NK-92 (cell line): Measurements from ENCODE around the gene RPS2.

Experiments
- DNase-seq: peaks from one replicate; lab custom pipeline; 2025; ENCODE audit not compliant: unreplicated experiment; lab: John Stamatoyannopoulos, UW

The RPS2 gene

DNA sequence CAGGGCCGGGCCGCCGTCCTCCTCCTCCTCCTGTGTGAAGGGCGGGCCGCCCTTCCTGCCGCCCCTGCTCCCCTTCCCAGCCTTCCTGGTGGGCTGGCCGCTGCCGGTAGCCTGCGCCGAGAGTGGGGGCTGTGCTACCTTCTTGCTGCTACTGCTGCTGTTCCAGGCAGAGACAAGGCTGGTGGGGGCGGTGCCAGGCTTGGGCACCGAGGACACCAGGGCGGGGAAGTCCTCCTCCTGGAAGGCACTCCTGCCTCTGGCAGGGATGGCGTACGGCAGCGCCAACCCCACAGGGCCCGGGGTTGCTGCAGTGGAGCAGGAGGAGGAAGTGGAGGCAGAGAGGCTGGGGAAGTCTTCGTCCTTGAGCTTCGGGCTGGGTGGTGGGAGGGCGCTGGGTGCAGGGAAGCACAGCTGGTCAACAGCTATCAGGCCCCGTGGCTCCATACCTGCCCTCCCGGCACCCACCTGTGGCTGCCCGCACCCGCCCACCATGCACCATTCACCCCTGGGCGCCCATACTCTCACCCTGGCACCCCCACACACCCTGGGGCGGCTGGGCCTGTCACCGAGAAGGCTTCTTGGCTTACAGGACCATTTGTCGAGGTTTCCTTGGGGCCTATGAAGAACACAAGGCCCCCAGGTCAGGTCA, 35.4 kb upstream of the RPS2 start:
- DNase-seq: no peak

DNA sequence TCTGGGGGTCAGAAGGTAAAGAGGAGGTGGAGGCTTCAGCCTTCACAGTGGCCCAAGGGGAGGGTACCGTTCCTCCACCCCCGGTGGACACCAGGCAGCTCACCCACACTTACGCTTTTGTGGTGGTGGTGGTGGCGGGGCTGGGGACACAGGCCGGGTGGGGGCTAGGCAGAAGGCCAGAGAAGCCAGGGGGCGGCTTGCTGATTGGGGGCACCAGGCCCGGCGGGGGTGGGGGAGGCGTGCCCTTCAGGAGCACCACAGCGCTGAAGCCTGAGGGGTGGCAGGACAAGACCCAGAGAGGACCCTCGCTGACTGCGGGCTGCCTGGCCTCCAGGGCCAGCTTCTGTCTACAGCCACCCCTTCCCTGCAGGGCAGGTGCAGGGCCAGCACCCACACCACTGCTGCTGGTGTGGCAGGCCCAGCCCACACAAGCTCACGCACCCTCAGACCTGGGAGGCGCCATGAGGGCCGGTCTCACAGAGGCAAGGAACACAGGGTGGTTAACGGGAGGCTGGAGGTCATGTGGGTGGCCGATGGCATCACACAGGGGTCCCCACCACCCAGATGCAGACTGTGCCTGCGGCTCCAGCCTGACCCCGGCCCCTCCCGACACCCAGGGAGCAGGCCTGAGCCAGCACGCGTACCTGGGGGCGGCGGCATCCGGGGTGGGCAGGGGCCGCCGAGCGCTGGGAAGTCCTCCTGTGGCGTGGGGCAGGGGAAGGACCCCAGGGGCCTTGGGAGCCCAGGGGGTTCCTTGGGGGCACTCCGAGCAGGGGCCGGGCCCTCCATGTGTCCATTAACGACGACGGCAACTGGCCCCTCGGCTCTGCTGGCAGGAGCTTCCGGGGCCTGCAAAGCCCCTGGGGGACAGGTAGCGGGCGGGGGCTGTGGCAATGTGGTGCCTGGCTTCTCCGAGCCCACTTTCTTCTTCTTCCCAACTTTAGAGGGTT, 34.5 kb upstream of the RPS2 start:
- DNase-seq: no peak

DNA sequence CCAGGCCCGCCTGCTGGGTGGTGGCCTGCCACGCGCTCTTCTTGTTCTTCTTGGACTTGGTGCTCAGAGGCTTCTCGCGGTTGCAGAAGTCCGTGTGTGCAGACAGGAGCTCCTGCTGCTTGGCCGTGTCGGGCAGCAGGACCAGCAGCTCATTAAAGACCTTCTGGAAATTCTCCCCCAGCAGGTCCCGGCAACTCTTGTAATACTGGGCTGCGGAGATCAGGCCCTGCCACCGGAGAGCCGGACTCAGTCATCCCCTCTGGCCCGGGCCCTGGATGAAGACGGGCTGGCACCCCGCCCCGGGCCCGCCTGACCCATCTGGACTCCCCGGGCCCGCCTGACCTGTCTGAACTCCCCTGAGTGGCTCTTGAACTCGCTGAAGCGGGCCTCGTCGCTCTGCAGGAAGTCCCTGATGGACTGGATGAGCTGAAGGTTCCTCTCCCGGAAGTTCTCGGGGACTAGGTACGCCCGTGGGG, 33.8 kb upstream of the RPS2 start:
- DNase-seq: no peak

DNA sequence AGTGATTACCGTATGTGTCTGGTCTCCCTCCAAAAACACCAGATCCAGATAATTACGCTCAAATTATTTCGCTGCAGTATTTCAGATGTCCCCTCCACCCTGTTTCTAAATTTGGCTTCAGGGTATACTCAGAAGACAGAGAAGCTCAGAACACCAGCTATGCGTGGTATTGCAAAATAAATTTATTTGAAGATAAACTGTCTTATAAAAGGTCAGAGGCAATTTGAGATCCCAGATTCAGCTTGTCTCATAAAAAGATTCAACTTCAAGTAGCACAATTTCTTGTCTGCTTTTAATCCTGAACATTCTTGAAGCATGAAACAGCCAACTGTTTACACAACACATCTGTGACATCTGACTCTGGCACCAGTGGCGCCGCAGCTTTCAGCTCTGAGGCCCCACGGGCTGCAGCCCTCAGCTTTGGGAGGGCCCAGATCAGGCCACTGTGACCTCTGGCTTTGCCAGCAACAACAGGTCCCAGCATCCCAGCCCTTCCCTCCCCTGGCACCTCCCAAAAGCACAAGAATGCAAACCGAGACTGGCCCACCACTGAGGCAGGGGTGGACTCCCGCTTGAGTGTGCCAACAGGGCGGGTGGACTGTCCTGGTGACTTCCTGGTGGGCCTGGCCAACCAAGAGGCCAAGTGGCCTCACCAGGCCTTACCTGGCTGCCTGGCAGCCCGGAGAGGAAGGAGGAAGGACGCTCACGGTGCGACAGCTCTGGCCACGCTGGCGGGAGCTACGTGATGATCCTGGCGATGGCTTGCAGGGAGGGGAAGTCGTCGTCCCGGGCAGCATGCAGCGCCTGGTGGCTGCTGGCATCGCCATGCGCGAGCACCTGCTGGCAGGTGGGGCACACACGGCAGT, 33.1 kb upstream of the RPS2 start:
- DNase-seq: no peak

DNA sequence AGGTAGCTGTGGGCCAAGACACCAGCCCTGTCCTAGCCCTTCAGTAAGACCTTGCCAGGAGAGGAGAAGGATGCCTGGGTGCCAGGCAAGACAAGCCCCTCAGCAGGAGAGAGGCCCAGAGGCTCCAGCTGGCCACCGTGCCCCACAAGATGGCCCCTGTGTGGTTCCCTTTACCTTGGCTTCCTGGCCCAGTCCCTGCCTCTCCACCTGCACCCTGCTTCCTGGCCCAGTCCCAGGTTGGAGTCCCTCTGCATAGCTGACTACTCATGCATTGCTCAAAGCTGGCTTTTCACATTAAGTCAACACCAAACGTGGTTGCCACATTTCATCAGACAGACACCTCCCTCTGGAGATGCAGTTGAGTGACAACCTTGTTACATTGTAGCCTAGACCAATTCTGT, 29.1 kb upstream of the RPS2 start:
- DNase-seq: no peak

DNA sequence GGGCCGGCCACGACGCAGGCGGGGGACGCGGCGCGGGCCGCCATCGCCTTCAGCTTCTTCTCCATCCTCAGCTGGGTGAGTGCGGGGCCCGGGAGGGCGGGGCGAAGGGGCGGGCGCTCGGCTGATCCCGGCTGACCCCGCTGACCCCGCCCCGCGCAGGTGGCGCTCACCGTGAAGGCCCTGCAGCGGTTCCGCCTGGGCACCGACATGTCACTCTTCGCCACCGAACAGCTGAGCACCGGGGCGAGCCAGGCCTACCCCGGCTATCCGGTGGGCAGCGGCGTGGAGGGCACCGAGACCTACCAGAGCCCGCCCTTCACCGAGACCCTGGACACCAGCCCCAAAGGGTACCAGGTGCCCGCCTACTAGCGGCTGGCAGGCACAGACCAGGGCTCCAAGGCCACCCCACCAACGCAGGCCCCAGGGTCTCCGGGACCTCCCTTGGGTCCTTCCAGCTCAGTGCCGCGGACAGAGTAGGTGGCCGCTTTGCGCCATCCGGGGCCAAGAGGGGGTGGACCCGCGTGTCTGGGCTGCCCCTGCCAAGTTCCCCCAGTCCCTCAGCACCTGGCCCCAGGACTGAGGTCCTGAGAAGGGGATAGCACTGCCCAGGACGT, 28.2 kb upstream of the RPS2 start:
- no peak for DNase-seq

DNA sequence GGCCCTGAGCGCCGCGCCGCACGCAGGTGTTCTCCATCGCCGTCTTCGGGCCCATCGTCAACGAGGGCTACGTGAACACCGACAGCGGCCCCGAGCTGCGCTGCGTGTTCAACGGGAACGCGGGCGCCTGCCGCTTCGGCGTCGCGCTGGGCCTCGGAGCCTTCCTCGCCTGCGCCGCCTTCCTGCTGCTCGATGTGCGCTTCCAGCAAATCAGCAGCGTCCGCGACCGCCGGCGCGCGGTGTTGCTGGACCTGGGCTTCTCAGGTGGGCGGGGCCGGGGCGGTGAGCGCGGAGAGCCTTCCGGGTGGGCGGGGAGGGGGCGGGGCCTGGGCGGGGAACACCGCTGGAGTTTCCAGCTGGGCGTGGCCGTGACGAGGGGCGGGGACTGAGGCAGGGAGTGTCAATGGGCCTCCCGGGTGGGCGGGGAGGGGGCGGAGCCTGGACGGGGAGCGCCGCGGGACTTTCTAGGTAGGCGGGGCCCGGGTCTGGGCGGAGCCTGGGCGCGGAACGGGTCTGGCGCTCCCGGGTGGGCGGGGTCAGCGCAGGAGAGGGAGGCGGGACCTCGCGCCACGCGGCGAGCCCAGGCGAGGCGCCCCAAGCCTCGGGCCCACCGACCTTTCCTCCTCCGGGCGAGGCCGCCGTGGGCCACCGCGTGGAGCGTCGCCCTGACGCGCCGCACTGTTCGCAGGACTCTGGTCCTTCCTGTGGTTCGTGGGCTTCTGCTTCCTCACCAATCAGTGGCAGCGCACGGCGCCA, 27.5 kb upstream of the RPS2 start:
- DNase-seq: peak; percentile 87

DNA sequence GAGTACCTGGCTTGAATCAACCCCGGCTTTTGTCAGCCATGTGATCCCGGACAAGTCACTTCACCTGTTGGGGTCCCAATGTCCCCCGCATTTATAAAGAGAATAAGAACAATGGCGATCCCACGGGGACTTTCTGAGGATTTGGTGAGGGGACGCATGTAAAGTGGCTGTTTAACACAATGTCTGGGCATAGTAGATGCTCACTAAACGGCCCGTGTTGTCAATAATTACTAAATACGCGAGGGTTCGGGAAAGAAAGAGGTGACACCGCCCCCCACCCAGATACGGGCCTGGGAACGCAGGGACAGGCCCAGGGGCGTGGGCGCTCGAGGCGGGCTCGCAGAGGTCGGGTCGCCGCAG, 26.9 kb upstream of the RPS2 start:
- no peak for DNase-seq

DNA sequence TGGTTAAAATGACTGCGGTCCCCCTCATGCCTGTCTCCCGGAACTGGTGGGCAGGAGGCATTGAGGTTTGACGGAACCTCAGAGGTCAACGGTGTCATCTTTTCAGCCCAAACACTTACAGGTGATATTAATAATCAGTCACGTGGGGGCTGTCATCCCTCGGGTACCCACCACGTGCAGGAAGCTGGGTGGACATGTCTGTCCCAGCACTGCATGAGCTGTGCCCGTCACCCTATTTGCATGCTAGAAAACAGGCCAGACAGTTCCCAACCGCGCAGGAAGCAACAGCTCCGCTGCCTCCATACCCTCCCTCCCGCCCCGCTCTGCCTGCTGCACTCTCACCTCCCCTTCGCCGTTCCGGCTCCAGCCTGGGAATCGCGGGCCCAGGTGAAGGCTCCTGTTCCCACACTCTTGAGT, 26.5 kb upstream of the RPS2 start:
- DNase-seq: no peak

DNA sequence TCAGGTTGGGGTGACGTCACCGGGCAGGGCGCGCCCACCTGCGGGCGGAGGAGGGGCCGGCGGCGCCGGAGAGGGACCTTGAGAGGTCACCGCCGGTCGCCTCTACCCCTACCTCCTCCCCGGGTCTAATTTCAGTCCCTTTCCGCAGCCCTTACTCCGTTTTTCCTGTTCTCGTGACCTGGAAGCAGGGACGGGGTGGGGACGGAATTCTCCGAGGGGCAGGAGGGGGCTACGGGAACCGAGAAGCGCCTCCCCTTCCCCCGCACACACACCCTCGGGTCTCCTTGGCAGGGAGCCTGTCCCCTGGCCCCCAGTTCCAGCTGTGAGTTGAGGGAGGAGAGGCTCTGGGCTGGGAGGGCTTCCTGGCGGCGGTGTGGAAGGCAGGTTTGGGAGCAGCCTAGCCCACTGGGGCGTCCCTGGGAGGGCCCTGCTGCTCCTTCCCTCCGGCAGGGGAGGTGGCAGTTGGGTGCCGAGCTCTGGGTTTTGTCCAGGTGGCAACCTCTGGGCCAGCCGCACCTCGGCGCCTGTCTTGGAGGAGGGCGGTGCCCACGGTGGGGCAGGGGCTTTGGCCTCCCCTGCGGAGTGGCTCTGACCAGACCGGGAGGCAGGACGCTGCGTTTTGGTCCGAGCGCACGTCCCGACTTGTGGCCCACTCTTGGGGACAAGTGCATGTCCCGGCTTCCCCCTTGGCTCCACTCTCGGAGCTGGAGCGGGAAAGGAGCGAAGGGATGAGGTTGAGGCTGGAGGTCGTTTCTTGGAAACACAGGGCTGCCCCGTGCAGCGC, 25.9 kb upstream of the RPS2 start:
- DNase-seq: no peak

DNA sequence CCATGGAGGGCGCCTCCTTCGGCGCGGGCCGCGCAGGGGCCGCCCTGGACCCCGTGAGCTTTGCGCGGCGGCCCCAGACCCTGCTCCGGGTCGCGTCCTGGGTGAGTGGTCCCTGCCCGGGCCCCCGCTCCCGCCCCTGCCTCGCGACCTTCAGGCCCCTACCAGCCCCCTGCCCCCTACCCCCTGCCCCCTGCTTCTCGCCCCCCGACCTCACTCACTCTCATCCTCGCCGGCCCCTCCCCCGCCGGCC, 25.4 kb upstream of the RPS2 start:
- no peak for DNase-seq

DNA sequence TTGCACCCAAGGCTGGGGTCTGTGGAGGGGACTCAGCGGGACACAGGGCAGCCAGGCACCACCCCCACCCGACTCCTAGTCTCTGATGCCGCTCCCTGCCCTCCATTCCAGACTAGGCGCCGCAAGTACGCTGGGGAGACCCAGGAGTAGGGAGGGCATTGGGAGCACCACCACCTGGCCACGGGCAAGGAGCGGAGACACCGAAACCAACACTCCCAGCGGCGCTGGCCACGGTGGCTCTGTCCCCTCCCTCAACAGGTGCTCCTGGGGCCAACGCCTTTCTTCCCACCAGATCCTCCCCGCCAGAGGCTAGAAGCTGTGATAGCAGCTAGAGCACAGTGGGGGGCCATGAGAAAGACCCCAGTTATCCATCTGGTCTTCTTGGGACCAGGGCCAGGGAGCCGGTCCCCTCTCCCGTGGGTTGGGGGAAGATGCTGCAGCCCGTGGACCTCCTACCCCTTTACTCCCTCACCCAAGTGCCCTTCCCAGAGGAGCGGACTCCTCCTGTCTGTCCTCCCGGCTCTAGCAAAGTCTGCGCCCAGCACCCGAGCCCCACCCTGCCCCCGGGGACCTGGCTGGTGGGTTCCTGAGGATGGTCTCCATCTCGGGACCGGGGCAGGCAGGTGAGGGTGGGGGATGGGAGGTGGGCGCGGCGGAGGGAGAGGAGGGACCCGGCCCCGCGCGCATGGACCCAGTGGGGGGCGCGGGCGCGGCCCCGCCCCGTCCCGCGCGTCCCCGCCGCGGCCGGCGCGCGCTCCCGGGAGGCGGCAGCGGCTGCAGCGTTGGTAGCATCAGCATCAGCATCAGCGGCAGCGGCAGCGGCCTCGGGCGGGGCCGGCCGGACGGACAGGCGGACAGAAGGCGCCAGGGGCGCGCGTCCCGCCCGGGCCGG, 24.8 kb upstream of the RPS2 start, which contains the start of gene SYNGR3:
SYNGR3 (plus strand) TSS at position 762 of the 892 bp plus-strand sequence. CDS start 133 bp downstream, outside the sequence.
- DNase-seq: no peak

DNA sequence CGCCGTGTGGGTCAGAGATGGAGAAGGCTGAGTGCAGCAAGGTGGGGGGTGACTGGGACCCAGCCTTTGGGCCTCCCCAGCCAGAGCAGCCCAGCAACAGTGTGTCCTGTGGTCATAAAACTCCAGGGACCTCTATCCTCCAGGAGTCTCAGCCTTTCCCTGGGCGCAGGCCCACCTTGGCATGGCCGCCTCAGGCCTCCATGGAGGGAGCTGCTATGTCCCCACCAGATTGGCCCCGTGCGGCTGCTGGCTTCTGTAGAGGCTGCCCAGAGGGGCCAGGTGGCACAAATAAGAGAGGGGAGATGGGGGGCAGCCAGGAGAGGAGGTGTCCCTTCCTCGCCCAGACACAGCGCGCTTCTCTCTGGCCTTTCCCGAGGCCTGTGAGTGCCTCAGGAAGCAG, 22.6 kb upstream of the RPS2 start:
- DNase-seq: no peak

DNA sequence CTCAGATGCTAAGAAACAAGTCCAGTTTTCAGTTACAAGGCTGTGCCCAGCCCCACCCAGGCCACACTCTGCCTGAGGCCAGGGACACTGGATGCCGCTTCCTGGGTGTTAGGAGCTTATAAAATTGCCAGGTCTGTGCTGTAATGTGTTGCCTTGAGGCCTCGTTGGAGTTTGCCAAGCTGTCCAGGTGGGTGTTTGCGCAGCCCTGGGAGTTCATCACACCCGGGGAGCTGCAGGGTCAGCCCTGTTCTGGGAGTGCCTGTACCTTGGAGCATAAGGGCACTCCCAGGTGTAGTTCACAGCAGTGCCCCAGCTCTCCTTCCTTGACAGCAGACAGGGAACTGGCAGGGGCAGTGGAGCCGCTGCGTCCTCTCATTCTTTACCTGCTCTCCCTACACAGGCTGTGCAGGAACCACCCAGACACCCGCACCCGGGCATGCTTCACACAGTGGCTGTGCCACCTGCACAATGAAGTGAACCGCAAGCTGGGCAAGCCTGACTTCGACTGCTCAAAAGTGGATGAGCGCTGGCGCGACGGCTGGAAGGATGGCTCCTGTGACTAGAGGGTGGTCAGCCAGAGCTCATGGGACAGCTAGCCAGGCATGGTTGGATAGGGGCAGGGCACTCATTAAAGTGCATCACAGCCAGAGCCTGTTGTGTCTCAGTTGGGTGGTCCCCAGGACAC, 21.0 kb upstream of the RPS2 start:
- no peak for DNase-seq

DNA sequence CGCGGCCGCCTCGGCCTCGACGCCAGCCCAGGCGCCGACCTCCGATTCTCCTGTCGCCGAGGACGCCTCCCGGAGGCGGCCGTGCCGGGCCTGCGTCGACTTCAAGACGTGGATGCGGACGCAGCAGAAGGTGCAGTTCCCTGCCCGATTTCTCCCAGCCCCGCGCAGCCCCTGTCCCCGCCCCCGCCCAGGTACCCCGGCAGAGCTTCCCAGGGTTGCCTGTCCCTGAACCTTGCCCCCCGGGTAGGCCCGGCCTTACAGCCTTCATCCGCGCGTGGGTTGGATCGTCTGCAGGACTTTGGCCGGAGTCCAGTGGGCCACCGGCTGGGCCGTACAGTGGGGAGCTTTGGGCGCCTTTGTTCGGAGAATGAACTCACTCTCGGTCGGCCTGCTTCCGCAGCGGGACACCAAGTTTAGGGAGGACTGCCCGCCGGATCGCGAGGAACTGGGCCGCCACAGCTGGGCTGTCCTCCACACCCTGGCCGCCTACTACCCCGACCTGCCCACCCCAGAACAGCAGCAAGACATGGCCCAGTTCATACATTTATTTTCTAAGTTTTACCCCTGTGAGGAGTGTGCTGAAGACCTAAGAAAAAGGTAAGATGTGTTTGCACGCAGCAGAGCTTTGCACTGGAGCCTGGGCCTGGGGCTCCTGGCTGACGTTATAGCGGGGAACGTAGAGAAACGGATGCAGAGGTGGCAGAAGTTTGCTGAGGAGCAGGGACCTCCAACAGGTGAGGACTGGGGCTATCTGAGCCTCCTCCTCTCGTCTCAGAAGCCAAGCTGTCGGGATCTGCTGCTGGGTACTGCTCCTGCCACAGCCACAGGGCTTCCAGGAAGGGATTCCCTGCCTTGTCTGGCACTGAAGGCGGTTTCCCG, 20.0 kb upstream of the RPS2 start:
- no peak for DNase-seq

DNA sequence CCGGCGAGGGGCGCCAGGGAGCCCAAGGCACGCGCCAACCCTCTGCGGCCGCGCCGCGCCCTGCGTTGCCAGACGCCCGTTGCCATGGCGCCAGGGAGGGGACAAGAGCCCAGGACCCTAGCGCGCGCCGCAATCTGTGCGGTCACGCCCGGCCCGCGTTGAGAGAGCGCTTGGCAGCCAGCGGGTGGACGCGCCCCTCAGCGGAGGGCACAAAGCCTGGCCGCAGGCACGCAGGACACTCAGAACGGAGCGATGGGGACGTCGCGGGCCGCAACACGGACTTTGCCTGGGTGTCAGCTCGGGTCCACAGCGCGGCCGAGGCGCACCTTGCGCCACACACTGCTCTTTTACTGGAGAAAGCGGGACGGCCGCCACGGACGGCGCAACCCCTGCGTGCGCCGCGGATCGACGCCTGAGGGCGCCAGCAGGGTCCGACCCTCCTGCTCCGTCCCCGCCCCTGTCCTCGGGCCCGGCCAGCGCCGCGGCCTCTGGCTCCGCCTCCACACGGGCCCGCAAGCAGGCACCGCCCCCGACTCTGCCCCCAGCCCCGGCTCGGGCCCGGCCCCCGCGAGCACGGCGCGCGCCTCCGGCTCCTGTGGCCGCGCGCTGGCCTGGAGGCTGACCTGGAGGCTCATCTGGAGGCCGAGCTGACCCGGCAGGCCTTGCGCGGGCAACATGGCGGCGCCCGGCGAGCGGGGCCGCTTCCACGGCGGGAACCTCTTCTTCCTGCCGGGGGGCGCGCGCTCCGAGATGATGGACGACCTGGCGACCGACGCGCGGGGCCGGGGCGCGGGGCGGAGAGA, 19.1 kb upstream of the RPS2 start, which contains the start of gene GFER:
GFER (plus strand) TSS at position 650 of the 803 bp plus-strand sequence; CDS start at position 676, 26 bp downstream.
- no peak for DNase-seq
